Stimulated activated CD4-positive, alpha-beta T cell treated with anti-CD3 and anti-CD28 coated beads, TNF-alpha, amount 100 ng/mL, for 4 hours (primary cell): ENCODE measurements around the gene FMN1.
"Not testable (repeated sequence)": the region's sequence is repeated elsewhere in the genome, so short reads cannot be mapped to it uniquely, and the experiment has no call there.

ENCODE experiments used
- DNase-seq, 3 experiments: peaks; one replicate each; pipeline ENCODE4 v3.0.0-alpha.2; 2020; ENCODE audit warnings: low read depth in 3 of 3

FMN1 gene

GRCh38 chr15:33089878-33090757 lies 104.4 kb downstream of the FMN1 start:
- no peak for DNase-seq

GRCh38 chr15:33089165-33089877 lies 105.2 kb downstream of the FMN1 start:
- no peak for DNase-seq

GRCh38 chr15:33086500-33087121 lies 107.9 kb downstream of the FMN1 start:
- DNase-seq = no peak

- no peak for DNase-seq
Observed at GRCh38 chr15:33084661-33085060, 109.9 kb downstream of the FMN1 start.

GRCh38 chr15:33083232-33084081 lies 111.1 kb downstream of the FMN1 start:
- DNase-seq = no peak

- DNase-seq = no peak
Observed at GRCh38 chr15:33080006-33080405, 114.5 kb downstream of the FMN1 start.

GRCh38 chr15:33078607-33079006 lies 115.9 kb downstream of the FMN1 start:
- DNase-seq = no peak

GRCh38 chr15:33076937-33077336 lies 117.6 kb downstream of the FMN1 start:
- no peak for DNase-seq

GRCh38 chr15:33074942-33075341 lies 119.6 kb downstream of the FMN1 start:
- DNase-seq = no peak

GRCh38 chr15:33074212-33074611 lies 120.3 kb downstream of the FMN1 start:
- no peak for DNase-seq

- no peak for DNase-seq
Observed at GRCh38 chr15:33071451-33071850, 123.1 kb downstream of the FMN1 start.

GRCh38 chr15:33069903-33070302 lies 124.6 kb downstream of the FMN1 start:
- not testable (repeated sequence) for DNase-seq

GRCh38 chr15:33069161-33069560 lies 125.4 kb downstream of the FMN1 start:
- no peak for DNase-seq

- no peak for DNase-seq
Observed at GRCh38 chr15:33068511-33068990, 126.0 kb downstream of the FMN1 start.

GRCh38 chr15:33068007-33068481 lies 126.5 kb downstream of the FMN1 start:
- DNase-seq = no peak

- DNase-seq = no peak
Observed at GRCh38 chr15:33067456-33067855, 127.1 kb downstream of the FMN1 start.

GRCh38 chr15:33066584-33066983 lies 127.9 kb downstream of the FMN1 start:
- DNase-seq = no peak

GRCh38 chr15:33064878-33065277 lies 129.6 kb downstream of the FMN1 start:
- DNase-seq = no peak

GRCh38 chr15:33059184-33059583 lies 135.3 kb downstream of the FMN1 start:
- DNase-seq = no peak

GRCh38 chr15:33057845-33058244 lies 136.7 kb downstream of the FMN1 start:
- DNase-seq = no peak

- DNase-seq = no peak
Observed at GRCh38 chr15:33055962-33056361, 138.6 kb downstream of the FMN1 start.
